OCI-LY7 (cell line): ENCODE measurements around the gene SCCPDH.

ENCODE experiments used
- EZH2phosphoT487 ChIP-seq: fragments of 200-600 bp; sonication (generic); IDR thresholded peaks from 2 replicates; pipeline ENCODE4 v1.6.1; 2018; ENCODE audit warnings: low read depth, borderline replicate concordance, mild to moderate bottlenecking, mixed run types, antibody characterized with exemption, low read length, moderate library complexity, mixed read lengths
- TF ChIP-seq, protein P1 (sequence below): fragments of 200-600 bp; sonication (generic); conservative IDR thresholded peaks from 2 replicates; pipeline ENCODE4 v1.5.1; 2014; ENCODE audit warnings: mild to moderate bottlenecking, antibody characterized with exemption, low read length, moderate library complexity, mixed read lengths

DNA sequence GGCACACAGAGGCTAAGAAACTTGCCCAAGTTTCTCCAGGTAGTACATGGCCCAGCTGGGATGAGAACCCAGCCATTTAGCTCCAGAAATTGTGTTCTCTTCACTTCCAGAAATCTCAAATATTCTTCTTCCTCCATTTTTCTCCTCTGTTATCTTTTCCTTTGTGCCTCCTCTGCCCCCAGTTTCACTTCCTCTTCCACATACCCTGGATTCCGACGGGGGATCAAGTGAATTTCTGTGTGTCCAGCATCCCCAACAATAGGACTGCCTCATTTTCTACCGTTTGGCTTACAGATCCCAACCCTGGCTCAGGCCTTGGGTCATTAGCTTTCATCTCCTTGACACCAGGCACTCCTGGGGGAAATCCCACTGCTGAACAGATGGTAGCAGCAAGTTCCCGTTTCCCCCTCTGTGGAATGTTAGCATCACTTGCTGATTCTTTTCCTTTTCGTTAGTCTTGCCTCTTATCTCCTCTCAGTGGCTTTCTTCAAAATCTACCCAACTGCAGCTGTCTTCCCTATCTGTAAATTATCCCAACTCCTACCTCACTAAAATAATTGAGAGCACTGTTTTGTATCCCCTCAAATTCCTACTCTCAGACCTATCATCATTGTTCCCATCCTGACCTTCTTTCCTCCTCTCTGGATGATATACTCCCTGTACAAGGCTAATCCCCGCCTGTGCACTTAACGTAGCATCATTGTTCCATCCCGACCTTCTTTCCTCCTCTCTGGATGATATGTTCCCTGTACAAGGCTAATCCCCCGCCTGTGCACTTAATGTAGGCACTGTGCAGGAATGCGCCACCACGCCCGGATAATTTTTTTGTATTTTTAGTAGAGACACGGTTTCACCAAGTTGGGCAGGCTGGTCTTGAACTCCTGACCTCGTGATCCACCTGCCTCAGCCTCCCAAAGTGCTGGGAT lies 36.5 kb downstream of the SCCPDH start:
- TF ChIP-seq, protein P1, sequence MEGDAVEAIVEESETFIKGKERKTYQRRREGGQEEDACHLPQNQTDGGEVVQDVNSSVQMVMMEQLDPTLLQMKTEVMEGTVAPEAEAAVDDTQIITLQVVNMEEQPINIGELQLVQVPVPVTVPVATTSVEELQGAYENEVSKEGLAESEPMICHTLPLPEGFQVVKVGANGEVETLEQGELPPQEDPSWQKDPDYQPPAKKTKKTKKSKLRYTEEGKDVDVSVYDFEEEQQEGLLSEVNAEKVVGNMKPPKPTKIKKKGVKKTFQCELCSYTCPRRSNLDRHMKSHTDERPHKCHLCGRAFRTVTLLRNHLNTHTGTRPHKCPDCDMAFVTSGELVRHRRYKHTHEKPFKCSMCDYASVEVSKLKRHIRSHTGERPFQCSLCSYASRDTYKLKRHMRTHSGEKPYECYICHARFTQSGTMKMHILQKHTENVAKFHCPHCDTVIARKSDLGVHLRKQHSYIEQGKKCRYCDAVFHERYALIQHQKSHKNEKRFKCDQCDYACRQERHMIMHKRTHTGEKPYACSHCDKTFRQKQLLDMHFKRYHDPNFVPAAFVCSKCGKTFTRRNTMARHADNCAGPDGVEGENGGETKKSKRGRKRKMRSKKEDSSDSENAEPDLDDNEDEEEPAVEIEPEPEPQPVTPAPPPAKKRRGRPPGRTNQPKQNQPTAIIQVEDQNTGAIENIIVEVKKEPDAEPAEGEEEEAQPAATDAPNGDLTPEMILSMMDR, result no peak
- no peak for TF ChIP-seq EZH2phosphoT487
